SK-N-MC (cell line): ENCODE results near the gene DCAF11.

Experiments used
- DNase-seq: peaks from one replicate; pipeline ENCODE4 v3.0.0-alpha.2; 2011; ENCODE audit warnings: low read depth, low spot score
- H3K27ac ChIP-seq: fragments of 200-600 bp; sonication (generic); 2 replicates; pipeline ENCODE4 v1.5.1; 2016; ENCODE audit warnings: mixed run types
- H3K36me3 ChIP-seq: fragments of 200-600 bp; sonication (generic); 2 replicates; pipeline ENCODE4 v1.6.1; 2017; ENCODE audit warnings: antibody characterized with exemption, low read length, mixed read lengths; ENCODE audit not compliant: insufficient read depth
- H3K4me3 ChIP-seq: fragments of 200-600 bp; sonication (generic); 2 replicates; pipeline ENCODE4 v1.5.1; 2016
- H3K9ac ChIP-seq: fragments of 200-600 bp; sonication (generic); 2 replicates; pipeline ENCODE4 v1.8.0; 2017; ENCODE audit warnings: mixed run types, mixed read lengths; ENCODE audit not compliant: insufficient read length
- H3K9me3 ChIP-seq: fragments of 200-600 bp; sonication (generic); 2 replicates; pipeline ENCODE4 v1.6.1; 2017; ENCODE audit warnings: low read depth, mild to moderate bottlenecking, antibody characterized with exemption, low read length, moderate library complexity, mixed read lengths
- EZH2 ChIP-seq: fragments of 200-600 bp; sonication (generic); IDR thresholded peaks from one replicate; pipeline ENCODE4 v1.6.1; 2017; ENCODE audit warnings: antibody characterized with exemption
- FOXP2 ChIP-seq: optimal IDR thresholded peaks from 2 replicates; pipeline ENCODE3; 2011; ENCODE audit warnings: mild to moderate bottlenecking, moderate library complexity; ENCODE audit not compliant: insufficient read depth; ENCODE audit errors: extremely low read length, control extremely low read depth
- POLR2AphosphoS5 ChIP-seq: IDR thresholded peaks from 2 replicates; pipeline ENCODE4 v1.6.1; 2012; ENCODE audit warnings: mild to moderate bottlenecking, low read depth, low read length, borderline replicate concordance

DCAF11 gene

GRCh38 chr14:24114532-24115421, at the start of gene DCAF11, which contains the start of gene NRL:
TSS of gene DCAF11 (plus strand) at chr14:24114777. CDS start at chr14:24115595, 818 bp downstream.
TSS of gene NRL (minus strand) at chr14:24114949. CDS start at chr14:24082848, 32,101 bp downstream.
- TF ChIP-seq POLR2AphosphoS5 (peak; percentile 26), FOXP2 (peak; percentile 96), EZH2 (no peak)
- peak; percentile 99 for DNase-seq
- Histone ChIP-seq H3K27ac (peak within 1 kb of the TSS; percentile 94), H3K9ac (peak within 1 kb of the TSS; percentile 87), H3K9me3 (no peaks in the 10 kb centered on the region), H3K4me3 (peak within 1 kb of the TSS; percentile 96), H3K36me3 (peaks cover 14% of the 10 kb centered on the region; the same call in 1 of the 2 replicates)

- TF ChIP-seq FOXP2 = no peak
- no peak for TF ChIP-seq POLR2AphosphoS5
- no peak for TF ChIP-seq EZH2
- H3K36me3 ChIP-seq = no peaks in the 10 kb centered on the region
Measured at GRCh38 chr14:24064856-24065255, 49.7 kb upstream of the DCAF11 start.

GRCh38 chr14:24065408-24065807, 49.2 kb upstream of the DCAF11 start:
- no peak overlapping the region for H3K27ac ChIP-seq
- DNase-seq = no peak
- H3K4me3 ChIP-seq = no peak overlapping the region
- TF ChIP-seq FOXP2 = no peak
- no peak for TF ChIP-seq POLR2AphosphoS5
- H3K9me3 ChIP-seq = no peaks in the 10 kb centered on the region
- H3K36me3 ChIP-seq = no peaks in the 10 kb centered on the region
- no peak overlapping the region for H3K9ac ChIP-seq

More at GRCh38 chr14:24064856-24065255, 49.7 kb upstream of the DCAF11 start:
- Histone ChIP-seq H3K27ac (no peak overlapping the region), H3K4me3 (no peak overlapping the region), H3K9me3 (no peaks in the 10 kb centered on the region), H3K9ac (no peak overlapping the region)
- DNase-seq = no peak

- DNase-seq = no peak
- H3K36me3 ChIP-seq = no peaks in the 10 kb centered on the region
- TF ChIP-seq EZH2 (no peak), FOXP2 (no peak), POLR2AphosphoS5 (no peak)
- no peak overlapping the region for H3K27ac ChIP-seq
- H3K9me3 ChIP-seq = no peaks in the 10 kb centered on the region
- H3K4me3 ChIP-seq = no peak overlapping the region
- no peak overlapping the region for H3K9ac ChIP-seq
Measured at GRCh38 chr14:24066496-24067132, 48.0 kb upstream of the DCAF11 start.

GRCh38 chr14:24067133-24068082, 47.2 kb upstream of the DCAF11 start:
- DNase-seq = no peak
- Histone ChIP-seq H3K9ac (no peak overlapping the region), H3K9me3 (no peaks in the 10 kb centered on the region), H3K4me3 (no peak overlapping the region), H3K27ac (no peak overlapping the region), H3K36me3 (no peaks in the 10 kb centered on the region)
- TF ChIP-seq POLR2AphosphoS5 (no peak), EZH2 (no peak), FOXP2 (no peak)

- no peak for DNase-seq
- Histone ChIP-seq H3K9me3 (no peaks in the 10 kb centered on the region), H3K9ac (no peak overlapping the region), H3K36me3 (no peaks in the 10 kb centered on the region), H3K27ac (no peak overlapping the region), H3K4me3 (no peak overlapping the region)
- no peak for TF ChIP-seq EZH2
- TF ChIP-seq FOXP2 = no peak
- TF ChIP-seq POLR2AphosphoS5 = no peak
Measured at GRCh38 chr14:24068711-24069410, 45.7 kb upstream of the DCAF11 start.

GRCh38 chr14:24069411-24069735, 45.2 kb upstream of the DCAF11 start:
- TF ChIP-seq EZH2 (no peak), POLR2AphosphoS5 (no peak)
- Histone ChIP-seq H3K4me3 (no peak overlapping the region), H3K9ac (no peak overlapping the region), H3K36me3 (no peaks in the 10 kb centered on the region), H3K9me3 (no peaks in the 10 kb centered on the region), H3K27ac (no peak overlapping the region)
- no peak for DNase-seq
